K562 (cell line): ENCODE results near the gene MYCL. TPM values are rescaled to one million over a fixed set of nuclear protein-coding genes. Genes with fewer than 3 reads are reported as not detected.

Experiments used
- AFF1 ChIP-seq, 2 experiments: fragments of 450-650 bp; IDR thresholded peaks; 2 replicates each; pipeline ENCODE4 v1.6.1; 2018; ENCODE audit warnings: mild to moderate bottlenecking in 2 of 2, low read depth in 1 of 2; ENCODE audit not compliant: partially characterized antibody in 2 of 2
- BMI1 ChIP-seq: fragments of 150-350 bp; IDR thresholded peaks from 2 replicates; pipeline ENCODE4 v1.6.1; 2014; ENCODE audit warnings: low read length
- CTBP1 ChIP-seq: fragments of 450-650 bp; IDR thresholded peaks from 2 replicates; pipeline ENCODE4 v1.6.1; 2016; ENCODE audit warnings: borderline replicate concordance
- DIDO1 ChIP-seq: fragments of 450-650 bp; IDR thresholded peaks from 2 replicates; pipeline ENCODE4 v1.6.1; 2016; ENCODE audit warnings: low read depth, missing biosample characterization, missing genetic modification characterization
- DNMT1 ChIP-seq: fragments of 450-650 bp; IDR thresholded peaks from 2 replicates; pipeline ENCODE4 v1.6.1; 2016; ENCODE audit warnings: antibody characterized with exemption, mild to moderate bottlenecking
- MEIS2 ChIP-seq: fragments of 450-650 bp; IDR thresholded peaks from 2 replicates; pipeline ENCODE4 v1.6.1; 2014; ENCODE audit warnings: mild to moderate bottlenecking; ENCODE audit not compliant: partially characterized antibody
- NR0B1 ChIP-seq: fragments of 450-650 bp; IDR thresholded peaks from one replicate; pipeline ENCODE4 v1.6.1; 2018; ENCODE audit warnings: mild to moderate bottlenecking, moderate library complexity; ENCODE audit not compliant: partially characterized antibody
- NR1H2 ChIP-seq: sonication (generic); formaldehyde crosslinking; IDR thresholded peaks from 2 replicates; pipeline ENCODE4 v1.4.0; 2020; ENCODE audit warnings: mild to moderate bottlenecking, missing genetic modification reagents
- PPARD ChIP-seq: fragments of 250-450 bp; sonication (Bioruptor Pico); IDR thresholded peaks from 2 replicates; pipeline ENCODE4 v1.8.0; 2022; ENCODE audit warnings: inconsistent platforms, mild to moderate bottlenecking, moderate library complexity
- RBM15 ChIP-seq: fragments of 200-400 bp; formaldehyde crosslinking; IDR thresholded peaks from 2 replicates; pipeline ENCODE4 v1.6.1; 2018; ENCODE audit warnings: mild to moderate bottlenecking, low read length, moderate library complexity; ENCODE audit not compliant: insufficient read depth
- SAP30 ChIP-seq: fragments of 200-600 bp; sonication (generic); IDR thresholded peaks from 2 replicates; pipeline ENCODE4 v1.6.1; 2012; ENCODE audit warnings: borderline replicate concordance, low read depth, mild to moderate bottlenecking, moderate library complexity, low read length, control low read depth, inconsistent platforms; ENCODE audit not compliant: insufficient read depth, poor library complexity, severe bottlenecking
- SPI1 ChIP-seq: IDR thresholded peaks from 2 replicates; pipeline ENCODE4 v1.6.1; 2011; ENCODE audit warnings: low read depth, low read length, control low read depth, borderline replicate concordance
- STAT5B ChIP-seq: fragments of 250-450 bp; sonication (Bioruptor Pico); IDR thresholded peaks from 2 replicates; pipeline ENCODE4 v1.8.0; 2021; ENCODE audit warnings: mild to moderate bottlenecking, inconsistent platforms
- TEAD2 ChIP-seq: fragments of 450-650 bp; IDR thresholded peaks from 2 replicates; pipeline ENCODE4 v1.6.1; 2016; ENCODE audit warnings: missing genetic modification characterization, control low read depth, missing compliant biosample characterization
- TOE1 ChIP-seq, 2 experiments: fragments of 450-650 bp in 1 of 2; sonication (generic) in 1 of 2; formaldehyde crosslinking in 1 of 2; IDR thresholded peaks; 2 replicates each; pipeline versions ENCODE4 v1.7.1 to v1.8.0; 2016 to 2022; ENCODE audit warnings: borderline replicate concordance in 2 of 2, mild to moderate bottlenecking in 2 of 2, antibody characterized with exemption in 1 of 2, inconsistent platforms in 1 of 2, low read depth in 1 of 2, missing genetic modification reagents in 1 of 2, moderate library complexity in 1 of 2
- U2AF1 ChIP-seq: fragments of 200-400 bp; formaldehyde crosslinking; optimal IDR thresholded peaks from 2 replicates; pipeline ENCODE3; 2017; ENCODE audit warnings: mild to moderate bottlenecking, low read depth, low read length, moderate library complexity
- XRCC5 ChIP-seq: fragments of 200-400 bp; formaldehyde crosslinking; IDR thresholded peaks from 2 replicates; pipeline ENCODE4 v1.6.1; 2017; ENCODE audit warnings: low read depth, mild to moderate bottlenecking, low read length
- ZNF124 ChIP-seq: sonication (generic); formaldehyde crosslinking; IDR thresholded peaks from 2 replicates; pipeline ENCODE4 v1.8.1; 2022; ENCODE audit warnings: missing genetic modification reagents
- ZNF311 ChIP-seq: fragments of 250-450 bp; sonication (Bioruptor Pico); IDR thresholded peaks from 2 replicates; pipeline ENCODE4 v1.4.0; 2020; ENCODE audit warnings: mild to moderate bottlenecking, moderate library complexity
- ZNF354B ChIP-seq: fragments of 250-450 bp; sonication (Bioruptor Pico); IDR thresholded peaks from 2 replicates; pipeline ENCODE4 v1.4.0; 2020
- polyA plus RNA-seq, 8 experiments: library from polyadenylated mRNA; depleted of rRNA in 4 of 8; stranded (reverse) in 5 of 8; unstranded in 3 of 8; fragments of >200 nt; fragmentation: Nextera tagmentation in 2 of 8; fragmentation: Illumina TruSeq in 1 of 8; extraction: Ambion mirVana in 2 of 8; extraction: Trizol in 1 of 8; gene quantifications; 2 replicates each; pipeline versions ENCODE4 v1.2.1 to v1.2.3, GENCODE V29; 2011 to 2014; ENCODE audit warnings: inconsistent platforms in 1 of 8, missing spikeins in 1 of 8
- total RNA-seq, 7 experiments: library from RNA; depleted of rRNA in 6 of 7; stranded (reverse); fragments of >200 nt in 6 of 7; fragmentation: Illumina TruSeq in 2 of 7; extraction: Trizol in 2 of 7; gene quantifications; 2 replicates each; pipeline versions ENCODE4 v1.2.1 to v1.2.3, GENCODE V29; 2011 to 2021; ENCODE audit warnings: low replicate concordance in 1 of 7

The MYCL gene
- total and polyA plus RNA-seq, 9 of the 15 experiments (the other 6 are each of a cell fraction or from before 2014, with no cell fraction given): 3.5 to 22.0 (median 12.8) TPM

- TF ChIP-seq DIDO1 (tag): no peak
- TF ChIP-seq U2AF1: no peak
- TF ChIP-seq TOE1 (IDR thresholded peaks at IDR 0.05; ENCODE audit: borderline replicate concordance): peak; percentile 87
- TF ChIP-seq TOE1 (CRISPR knock-in tag; IDR thresholded peaks at IDR 0.05; ENCODE audit: borderline replicate concordance, low read depth): no peak
- no peak for TF ChIP-seq RBM15
- no peak for TF ChIP-seq ZNF354B (CRISPR knock-in tag)
- TF ChIP-seq NR1H2 (CRISPR knock-in tag): no peak
- TF ChIP-seq AFF1 (IDR thresholded peaks at IDR 0.05; ENCODE audit: low read depth in 1 of 2, partially characterized antibody in 2 of 2): peak; percentile 75 to 95
- no peak for TF ChIP-seq SAP30
- TF ChIP-seq CTBP1: peak; percentile 98
- TF ChIP-seq STAT5B (CRISPR knock-in tag): no peak
- peak; percentile 80 for TF ChIP-seq SPI1
- TF ChIP-seq MEIS2: peak; percentile 100
- TF ChIP-seq PPARD: no peak
- TF ChIP-seq ZNF124 (CRISPR knock-in tag): no peak
- no peak for TF ChIP-seq BMI1
- no peak for TF ChIP-seq NR0B1
- no peak for TF ChIP-seq XRCC5
- no peak for TF ChIP-seq TEAD2 (tag)
- no peak for TF ChIP-seq ZNF311 (CRISPR knock-in tag)
- peak; percentile 56; the same call in 1 of the 2 replicates for TF ChIP-seq DNMT1
Measured at GRCh38 chr1:39892601-39893595, 8.8 kb downstream of the MYCL start (continued).
